Measurements from ENCODE around the gene DPP7. TPM values are rescaled to one million over a fixed set of nuclear protein-coding genes. Genes with fewer than 3 reads are reported as not detected.

DPP7 gene
- total and polyA plus RNA-seq, 11 donors, result 96.6 to 260 (median 119) TPM

DNA sequence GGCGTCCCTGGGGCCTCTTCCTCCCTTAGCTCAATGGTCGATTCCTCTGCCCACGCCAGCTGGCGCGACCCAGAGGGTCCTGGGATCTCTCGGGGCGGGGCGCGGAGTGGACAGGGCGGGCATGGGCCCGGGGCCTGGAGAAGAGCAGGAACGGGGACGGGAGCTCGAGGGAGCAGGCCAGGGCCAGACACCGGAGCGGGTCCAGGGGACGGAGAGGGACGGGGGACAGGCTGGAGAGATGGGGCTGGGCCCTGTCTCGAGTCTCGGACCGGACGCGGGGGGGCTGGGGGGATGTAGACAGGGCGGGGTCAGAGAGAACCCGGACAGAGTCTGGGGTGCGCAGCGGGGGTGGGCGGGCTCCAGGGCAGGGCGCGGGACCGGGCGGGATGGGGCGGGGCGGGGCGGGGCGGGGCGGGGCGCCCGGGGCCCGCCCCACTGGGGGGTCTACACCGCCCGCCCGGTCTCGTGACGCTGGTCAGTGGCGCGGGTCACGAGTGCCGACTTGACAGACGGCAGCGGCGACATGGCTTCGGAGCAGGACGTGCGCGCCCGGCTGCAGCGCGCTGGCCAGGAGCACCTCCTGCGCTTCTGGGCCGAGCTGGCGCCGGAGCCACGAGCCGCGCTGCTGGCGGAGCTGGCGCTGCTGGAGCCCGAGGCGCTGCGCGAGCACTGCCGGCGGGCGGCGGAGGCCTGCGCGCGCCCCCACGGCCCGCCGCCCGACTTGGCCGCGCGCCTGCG is 37.4 kb downstream of the DPP7 start, which contains the start of gene UAP1L1:
TSS of gene UAP1L1 (plus strand) at position 508 of the 738 bp plus-strand sequence. CDS start at position 524, 16 bp downstream.
- peak; percentile 40 to 74 (median 64) for ATAC-seq
- Histone ChIP-seq H3K9me3 (no peaks in the 10 kb centered on the region), H3K27me3 (no peaks in the 10 kb centered on the region), H3K4me3 (peak within 1 kb of the TSS; percentile 57 to 85 (median 70)), H3K36me3 (peaks cover 0 to 39% (median 33%) of the 10 kb centered on the region in 9 donors), H3K4me1 (peaks cover 0 to 46% (median 11%) of the 10 kb centered on the region in 12 donors), H3K27ac (peak within 1 kb of the TSS in 11 of 12 donors; percentile 18 to 83 (median 59))
- TF ChIP-seq POLR2A (IDR thresholded peaks at IDR 0.05), result peak in 1 of 2 donors; percentile 45
- TF ChIP-seq CTCF (IDR thresholded peaks at IDR 0.05), result no peak
- intact Hi-C loops (cut with DNase I), result no loop called here
- peak; percentile 78 to 93 (median 85) for DNase-seq
- WGBS, 4 donors, result 1 to 9% (median 2%) methylated on average over 13 to 85 of the region's 87 CpGs

- Histone ChIP-seq H3K27me3 (no peaks in the 10 kb centered on the region), H3K27ac (peak overlapping the region in 10 of 12 donors; percentile 18 to 83 (median 64)), H3K9me3 (no peaks in the 10 kb centered on the region), H3K4me1 (peaks cover 0 to 50% (median 11%) of the 10 kb centered on the region in 12 donors), H3K36me3 (peaks cover 0 to 34% (median 27%) of the 10 kb centered on the region in 9 donors), H3K4me3 (peak overlapping the region in 11 of 12 donors; percentile 57 to 85 (median 72))
- WGBS, 4 donors, result 64 to 74% (median 71%) methylated on average over 14 to 15 of the region's 15 CpGs
- no peak for DNase-seq
- intact Hi-C loops (cut with DNase I), result no loop called here
- no peak for TF ChIP-seq CTCF (IDR thresholded peaks at IDR 0.05)
- TF ChIP-seq POLR2A (IDR thresholded peaks at IDR 0.05), result no peak
- peak in 1 of 4 donors; percentile 8 for ATAC-seq
Observed at GRCh38 chr9:137076636-137077009, 37.9 kb downstream of the DPP7 start.

DNA sequence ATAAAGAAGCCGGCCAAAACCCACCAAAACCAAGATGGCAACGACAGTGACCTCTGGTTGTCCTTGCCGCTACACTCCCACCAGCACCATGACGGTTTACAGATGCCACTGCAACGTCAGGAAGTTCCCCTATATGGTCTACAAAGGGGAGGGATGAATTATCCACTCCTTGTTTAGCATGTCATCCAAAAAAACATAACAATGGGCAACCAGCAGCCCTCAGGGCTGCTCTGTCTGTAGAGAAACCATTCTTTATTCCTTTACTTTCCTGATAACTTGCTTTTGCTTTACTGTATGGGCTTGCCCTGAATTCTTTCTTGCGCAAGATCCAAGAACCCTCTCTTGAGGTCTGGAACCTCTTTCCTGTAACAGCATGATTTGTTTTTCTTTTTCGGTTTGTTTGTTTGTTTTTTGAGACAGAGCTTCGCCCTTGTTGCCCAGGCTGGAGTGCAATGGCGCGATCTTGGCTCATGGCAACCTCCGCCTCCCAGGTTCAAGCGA is 39.2 kb downstream of the DPP7 start:
- TF ChIP-seq CTCF (IDR thresholded peaks at IDR 0.05), result no peak
- no peak for TF ChIP-seq POLR2A (IDR thresholded peaks at IDR 0.05)
- intact Hi-C loops (cut with DNase I), result no loop called here
- no peak overlapping the region for H3K27ac ChIP-seq
- H3K4me1 ChIP-seq, result peaks cover 5 to 62% (median 19%) of the 10 kb centered on the region in 12 donors
- 87 to 92% (median 89%) methylated on average over 12 of the region's 12 CpGs for WGBS, 4 donors
- DNase-seq (no peak), ATAC-seq (no peak)
- no peaks in the 10 kb centered on the region for H3K27me3 ChIP-seq
- peaks cover 0 to 21% (median 17%) of the 10 kb centered on the region in 9 donors for H3K36me3 ChIP-seq
- H3K4me3 ChIP-seq, result no peak overlapping the region
- H3K9me3 ChIP-seq, result no peaks in the 10 kb centered on the region

- no peak overlapping the region for H3K27ac ChIP-seq
- H3K4me3 ChIP-seq, result no peak overlapping the region
- 85 to 91% (median 88%) methylated on average over 12 of the region's 12 CpGs for WGBS, 4 donors
- ATAC-seq (no peak), DNase-seq (peak in 2 of 5 donors; percentile 16 to 19)
- TF ChIP-seq POLR2A (IDR thresholded peaks at IDR 0.05) (no peak), CTCF (IDR thresholded peaks at IDR 0.05) (no peak)
- H3K36me3 ChIP-seq, result peaks cover 0 to 15% (median 11%) of the 10 kb centered on the region in 9 donors
- intact Hi-C loops (cut with DNase I), result no loop called here
- peaks cover 0 to under 1% (median 0%) of the 10 kb centered on the region in 9 donors for H3K27me3 ChIP-seq
- no peaks in the 10 kb centered on the region for H3K9me3 ChIP-seq
- peaks cover 5 to 62% (median 20%) of the 10 kb centered on the region in 12 donors for H3K4me1 ChIP-seq
Observed at GRCh38 chr9:137074657-137075274, 39.8 kb downstream of the DPP7 start.
